GM19452 (cell line): Measurements from ENCODE around the gene FTCDNL1.

ENCODE experiments used
- ATAC-seq: cut with Tn5 transposase; IDR thresholded peaks from one replicate; pipeline ENCODE4 v1.9.1; 2021; ENCODE audit not compliant: unreplicated experiment

FTCDNL1 gene

GRCh38 chr2:199792381-199792780 is 58.6 kb downstream of the FTCDNL1 start:
- no peak for ATAC-seq

- no peak for ATAC-seq
These were observed 59.7 kb downstream of the FTCDNL1 start for GRCh38 chr2:199791326-199791725.

GRCh38 chr2:199784512-199784911 is 66.5 kb downstream of the FTCDNL1 start:
- ATAC-seq = no peak

DNA sequence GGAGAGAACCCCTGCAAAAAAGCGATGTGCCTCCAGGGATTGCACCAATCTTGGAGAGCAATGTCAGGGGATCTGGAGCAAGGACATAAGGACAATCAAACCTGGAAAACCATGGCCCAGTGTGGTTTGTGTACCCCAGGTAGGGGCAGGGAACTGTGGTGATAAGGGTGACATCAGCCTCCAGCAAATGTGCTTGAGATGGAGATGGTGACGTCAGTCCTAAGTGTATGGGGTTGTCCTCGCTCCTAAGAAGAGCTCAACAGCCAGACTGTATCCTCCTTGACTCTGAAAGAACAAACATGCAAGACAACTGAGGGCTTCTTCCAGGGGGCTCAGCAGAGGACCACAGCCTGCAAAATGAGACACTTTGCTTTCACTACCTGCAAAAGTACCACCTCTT is 71.4 kb downstream of the FTCDNL1 start:
- ATAC-seq = no peak

DNA sequence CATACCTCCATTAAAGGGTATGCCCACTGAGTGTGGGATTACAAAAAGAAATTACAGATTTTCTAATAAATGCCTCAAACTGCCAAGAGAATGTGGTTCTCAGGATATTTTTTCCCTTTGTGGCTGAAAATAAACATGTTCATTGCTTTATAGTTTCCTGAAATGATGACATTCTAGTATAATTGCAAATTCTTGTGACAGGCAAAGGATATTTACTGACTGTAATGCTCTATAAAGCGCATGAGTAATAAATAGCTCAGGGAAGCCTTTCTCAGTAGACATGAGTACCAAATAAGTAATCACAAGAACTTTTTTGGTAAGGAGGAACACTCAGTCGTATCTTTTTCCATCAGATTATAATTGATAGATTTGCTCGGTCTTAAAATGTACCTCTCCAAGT is 72.3 kb downstream of the FTCDNL1 start:
- no peak for ATAC-seq

DNA sequence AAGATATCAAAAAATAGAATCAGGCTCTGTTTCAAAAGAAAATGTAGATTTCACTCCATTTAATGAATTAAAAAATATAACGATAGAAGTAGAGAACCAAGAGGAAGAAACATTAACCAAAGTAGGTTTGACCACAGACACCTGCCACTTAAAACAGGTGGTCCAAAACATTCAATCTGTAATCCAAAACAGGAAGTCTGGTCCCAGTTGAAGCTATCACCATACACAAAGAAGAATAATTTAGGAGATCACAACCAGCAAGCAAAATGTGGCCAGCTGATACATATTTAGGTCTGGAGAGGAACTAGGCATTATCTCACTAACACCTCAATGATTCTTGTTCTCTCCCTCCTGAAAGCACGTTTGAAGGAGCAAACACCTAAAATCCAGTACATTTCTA is 73.1 kb downstream of the FTCDNL1 start:
- no peak for ATAC-seq

DNA sequence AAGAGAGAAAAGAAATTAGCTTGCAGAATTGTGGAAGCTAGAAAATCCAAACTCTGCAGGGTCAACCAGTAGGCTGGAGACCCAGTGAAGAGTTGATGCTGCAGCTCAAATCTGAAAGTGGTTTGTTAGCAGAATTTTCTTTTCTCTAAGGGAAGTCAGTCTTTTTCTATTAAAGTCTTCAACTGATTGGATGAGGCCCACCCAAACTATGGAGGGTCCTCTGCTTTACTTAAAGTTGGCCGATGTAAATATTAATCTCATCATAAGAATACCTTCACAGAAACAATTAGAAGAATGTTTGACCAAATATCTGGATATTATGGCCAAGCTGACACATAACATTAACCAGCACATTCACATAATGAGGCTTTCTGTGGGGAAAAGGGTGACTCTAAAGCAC is 73.7 kb downstream of the FTCDNL1 start:
- ATAC-seq = no peak

DNA sequence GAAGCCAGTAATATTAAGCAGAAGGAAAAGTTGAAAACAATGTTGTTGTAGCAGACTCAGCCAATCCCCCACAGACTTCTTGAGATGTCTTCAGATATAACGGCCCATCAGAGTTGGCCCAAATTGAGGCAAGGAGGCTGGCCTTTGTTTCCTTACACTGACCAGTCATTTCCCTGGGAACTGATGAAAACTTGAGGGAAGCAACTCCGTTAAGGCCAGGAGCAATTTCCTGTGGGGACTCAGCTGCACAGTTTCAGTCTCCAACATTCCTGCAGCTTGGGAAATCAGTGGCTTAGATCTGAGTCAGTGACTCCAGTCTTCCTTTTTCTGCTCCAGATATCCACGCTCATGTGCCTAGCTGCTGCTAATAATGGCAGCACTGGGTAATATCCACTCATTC is 75.7 kb downstream of the FTCDNL1 start:
- no peak for ATAC-seq

GRCh38 chr2:199772035-199772976 is 78.7 kb downstream of the FTCDNL1 start:
- no peak for ATAC-seq

GRCh38 chr2:199770716-199771115 is 80.3 kb downstream of the FTCDNL1 start:
- no peak for ATAC-seq

GRCh38 chr2:199765646-199766045 is 85.3 kb downstream of the FTCDNL1 start:
- ATAC-seq = no peak

DNA sequence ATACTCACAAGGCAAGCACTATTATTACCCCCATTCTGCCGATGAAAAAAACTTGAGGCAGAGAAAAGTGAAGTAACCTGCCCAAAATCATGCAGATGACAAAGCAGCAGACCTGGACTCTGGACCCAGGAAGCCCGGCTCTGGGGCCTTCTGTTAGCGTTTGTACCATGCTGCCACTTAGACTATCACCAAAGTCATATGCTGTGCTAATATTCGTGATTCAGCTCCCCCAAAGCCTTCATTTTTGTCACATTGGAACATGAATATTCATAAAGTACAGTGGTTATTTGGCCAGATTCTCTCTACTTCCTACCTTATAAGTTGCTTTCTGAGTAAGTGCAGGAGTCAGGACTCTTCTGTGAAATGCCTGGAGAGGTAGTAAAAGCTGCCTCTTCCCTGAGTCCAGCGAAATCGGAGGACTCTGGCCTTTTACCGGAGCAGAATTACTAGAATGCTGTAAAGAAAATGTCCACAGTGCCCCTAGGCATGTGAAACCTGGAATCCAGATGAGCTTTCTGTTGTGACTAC is 86.7 kb downstream of the FTCDNL1 start:
- no peak for ATAC-seq

DNA sequence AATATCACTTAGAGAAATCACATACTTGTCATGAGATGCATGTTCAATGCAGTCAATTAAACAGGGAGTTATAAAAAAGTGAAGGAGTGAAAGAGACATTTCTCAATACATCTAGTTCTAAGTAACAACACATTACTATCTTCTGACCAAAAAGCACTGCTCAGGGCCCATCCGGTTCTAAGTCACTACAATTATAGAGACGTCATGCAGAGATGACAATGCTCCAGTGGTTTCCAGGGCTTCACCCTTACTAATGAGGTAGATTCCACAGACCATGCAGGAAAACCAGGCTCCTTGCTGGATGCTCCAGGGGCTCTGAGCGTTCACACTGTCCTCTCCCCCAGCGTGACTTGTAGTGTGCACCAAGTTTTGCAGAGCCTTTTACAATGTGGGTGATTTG is 88.0 kb downstream of the FTCDNL1 start:
- no peak for ATAC-seq

DNA sequence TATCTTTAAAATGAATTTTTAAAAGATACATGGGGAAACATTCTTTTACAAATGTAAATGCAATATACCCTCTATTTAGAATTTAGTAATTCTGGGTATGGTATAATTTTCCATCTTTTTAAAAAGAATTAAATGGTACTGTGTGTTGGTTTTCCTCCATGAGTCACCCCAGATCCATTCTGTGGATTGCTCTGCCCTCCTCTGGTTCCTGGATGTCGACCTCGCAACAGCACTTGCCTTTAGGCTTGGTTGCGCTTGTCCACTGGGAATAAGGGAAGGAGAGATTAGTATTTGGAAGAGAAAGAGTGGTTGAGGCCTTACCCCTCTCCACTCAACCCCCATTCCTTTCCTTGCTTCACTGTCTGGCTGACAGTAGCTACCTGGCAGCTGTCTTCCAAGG is 90.4 kb downstream of the FTCDNL1 start:
- no peak for ATAC-seq

- no peak for ATAC-seq
These were observed 93.6 kb downstream of the FTCDNL1 start for GRCh38 chr2:199757233-199757870.

DNA sequence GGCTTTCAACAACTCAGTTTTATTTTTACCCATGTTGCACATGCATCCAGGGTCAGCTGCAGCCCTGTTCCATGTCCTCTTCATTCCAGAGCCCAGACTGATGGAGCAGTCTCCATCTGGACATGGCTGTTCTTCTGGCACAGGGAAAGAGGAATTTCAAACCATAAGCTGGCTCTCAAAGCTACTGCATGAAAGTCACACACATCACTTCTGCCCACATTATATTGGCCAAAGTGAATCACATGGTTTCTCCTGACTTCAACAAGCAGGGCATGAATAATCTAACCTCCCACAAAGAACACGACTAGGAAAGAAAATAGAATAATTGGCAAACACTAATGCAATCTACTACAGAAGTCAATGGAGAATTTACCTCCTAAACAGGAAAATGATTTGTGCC is 94.2 kb downstream of the FTCDNL1 start:
- no peak for ATAC-seq

DNA sequence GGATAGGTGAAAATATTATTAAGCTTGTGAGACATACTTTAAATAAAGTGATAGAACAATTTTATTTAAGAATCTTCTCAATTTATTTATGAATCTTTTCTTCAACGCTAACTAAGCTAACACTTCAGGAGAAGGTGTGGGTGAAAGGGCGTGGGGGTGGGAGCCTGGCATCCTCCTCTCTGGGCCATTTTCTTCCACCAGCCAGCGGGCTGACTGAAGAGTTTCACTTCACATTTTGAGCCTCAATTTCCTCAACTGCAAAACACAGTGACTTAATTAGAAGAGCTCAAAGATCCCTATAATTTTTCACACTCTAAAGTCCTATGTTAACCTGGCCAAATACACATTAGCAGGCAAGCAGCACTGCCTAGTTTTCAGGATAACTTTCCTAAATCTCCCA is 94.8 kb downstream of the FTCDNL1 start:
- ATAC-seq = no peak

DNA sequence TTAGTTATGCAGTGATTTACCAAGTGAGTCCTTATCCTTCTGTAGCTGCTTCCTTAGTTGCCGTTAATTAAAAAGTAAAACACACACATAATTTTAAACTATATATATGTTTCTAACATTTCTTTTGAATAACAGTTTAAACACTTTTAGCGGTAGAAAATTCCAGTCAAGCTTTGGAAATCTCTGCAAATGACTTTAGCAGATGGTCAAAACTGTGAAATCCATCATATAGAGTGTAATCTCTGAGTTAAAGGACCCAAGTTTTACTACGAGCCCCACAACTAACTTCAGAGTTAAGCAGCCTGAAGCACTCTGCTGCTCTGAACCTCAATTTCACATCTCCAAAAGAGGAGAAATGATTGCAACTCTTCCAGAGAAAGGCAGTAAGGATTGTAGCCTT is 96.2 kb downstream of the FTCDNL1 start:
- ATAC-seq = no peak

- no peak for ATAC-seq
These were observed 99.4 kb downstream of the FTCDNL1 start for GRCh38 chr2:199751492-199752120.

DNA sequence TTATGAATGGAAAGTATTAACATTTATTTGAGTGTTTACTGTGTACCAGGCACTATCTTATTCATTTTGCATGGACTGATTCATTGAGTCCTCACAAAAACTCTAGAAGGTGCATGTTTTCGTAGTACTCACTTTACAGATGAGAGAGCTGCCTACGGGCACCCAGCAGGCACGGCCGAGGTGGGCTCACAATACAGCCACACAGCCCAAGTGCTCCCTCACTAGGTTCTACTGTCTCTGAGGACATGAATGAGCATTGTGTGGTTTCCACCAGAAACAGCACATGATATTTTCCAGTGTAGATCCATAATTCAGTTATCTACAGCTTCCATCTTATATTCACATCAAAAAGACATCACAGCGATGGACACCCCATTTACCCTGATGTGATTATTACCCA is 101.4 kb downstream of the FTCDNL1 start:
- no peak for ATAC-seq

- ATAC-seq = no peak
These were observed 106.3 kb downstream of the FTCDNL1 start for GRCh38 chr2:199744724-199745123.

GRCh38 chr2:199744260-199744659 is 106.7 kb downstream of the FTCDNL1 start:
- no peak for ATAC-seq
